ENCODE measurements around the gene CD276.
A peak's percentile ranks its signal among the peaks of the same experiment; 100 is the strongest.
"Not testable (repeated sequence)": the region's sequence is repeated elsewhere in the genome, so short reads cannot be mapped to it uniquely, and the experiment has no call there.

CD276 gene

DNA sequence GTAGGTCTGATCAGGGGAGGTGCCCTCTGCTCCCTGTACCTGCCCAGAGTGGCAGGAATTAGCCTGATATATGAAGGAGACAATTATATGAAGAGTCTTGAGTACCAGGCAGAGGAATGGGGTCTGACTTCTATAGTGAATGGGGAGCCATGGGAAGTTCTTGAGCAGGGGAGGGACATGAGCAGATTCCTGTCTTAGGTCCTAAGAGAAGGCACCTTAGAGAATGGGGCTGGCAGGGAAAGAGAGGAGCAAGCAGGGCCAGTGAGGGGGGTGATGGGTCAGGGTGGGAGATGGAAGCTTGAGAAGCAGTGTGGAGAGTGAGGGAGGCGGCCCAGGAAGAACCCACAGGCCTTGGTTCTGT lies 12.4 kb downstream of the CD276 start:
- H3K27ac Mint-ChIP-seq, result peak overlapping the region; percentile 82
- peak overlapping the region; percentile 56 for H3K4me3 Mint-ChIP-seq

DNA sequence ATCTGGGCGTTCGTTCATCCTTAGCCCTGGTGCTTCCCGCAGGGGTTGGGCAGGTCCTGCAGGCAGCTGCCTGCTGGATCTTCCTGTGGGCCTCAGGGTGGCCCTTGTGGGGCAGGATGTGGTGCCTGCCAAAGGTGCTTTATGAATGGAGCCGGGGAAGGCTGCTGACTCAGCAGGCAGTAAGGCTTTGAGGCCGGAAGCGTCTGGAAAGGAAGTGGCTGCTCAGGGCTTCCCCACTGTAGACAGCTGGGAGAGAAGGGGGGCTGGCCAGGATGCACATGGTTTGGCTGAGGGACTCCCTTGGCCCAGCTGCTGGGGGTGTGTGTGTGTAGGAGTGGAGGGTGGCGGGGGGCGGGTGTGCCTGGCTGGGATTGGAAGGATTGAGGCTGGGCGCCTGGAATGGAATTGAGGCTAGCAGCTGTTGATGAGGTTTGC lies 12.9 kb downstream of the CD276 start:
- Mint-ChIP-seq H3K36me3 (ENCODE audit: low read depth) (no peaks in the 10 kb centered on the region), H3K9me3 (no peaks in the 10 kb centered on the region), H3K27me3 (peaks cover 61% of the 10 kb centered on the region), H3K4me3 (peak overlapping the region; percentile 56), H3K4me1 (ENCODE audit: low read depth) (peaks cover 38% of the 10 kb centered on the region), H3K27ac (peak overlapping the region; percentile 82)

More for the DNA sequence above, 12.4 kb downstream of the CD276 start:
- H3K27me3 Mint-ChIP-seq, result peaks cover 61% of the 10 kb centered on the region
- peaks cover 38% of the 10 kb centered on the region for H3K4me1 Mint-ChIP-seq (ENCODE audit: low read depth)
- no peaks in the 10 kb centered on the region for H3K9me3 Mint-ChIP-seq
- H3K36me3 Mint-ChIP-seq (ENCODE audit: low read depth), result no peaks in the 10 kb centered on the region

DNA sequence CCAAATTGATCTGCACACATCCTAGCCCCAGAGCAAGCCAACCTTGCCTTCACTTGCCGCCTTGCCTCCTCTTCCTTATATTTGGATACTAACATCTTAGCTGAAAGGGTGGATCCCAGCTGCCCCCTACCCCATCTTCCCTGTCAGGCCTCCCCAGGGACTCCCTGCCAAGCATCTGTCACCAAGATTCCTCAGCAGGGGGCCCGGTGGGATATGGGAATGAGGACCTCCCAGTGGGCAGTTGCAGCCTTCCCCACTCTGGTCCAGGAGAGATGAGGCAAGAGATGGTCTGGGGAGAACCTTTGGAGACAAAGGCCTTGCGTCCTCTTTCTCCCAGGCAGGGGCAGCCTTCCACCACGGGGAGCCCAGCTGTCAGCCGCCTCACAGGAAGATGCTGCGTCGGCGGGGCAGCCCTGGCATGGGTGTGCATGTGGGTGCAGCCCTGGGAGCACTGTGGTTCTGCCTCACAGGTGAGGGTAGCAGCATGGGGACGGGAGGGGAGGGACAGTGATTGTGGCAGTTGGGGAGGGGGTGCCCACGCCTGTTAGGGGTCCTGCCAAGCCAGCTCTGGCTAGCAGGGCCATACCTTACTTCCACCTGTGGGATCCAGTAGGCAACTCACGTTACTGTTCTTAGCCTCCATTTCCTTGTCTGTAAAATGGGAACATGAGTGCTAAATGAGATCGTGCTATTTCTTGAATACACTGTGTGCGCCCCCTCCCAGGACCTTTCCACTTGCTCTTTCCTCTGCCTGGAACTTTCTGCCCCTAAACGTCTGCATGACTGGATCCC lies 15.3 kb downstream of the CD276 start:
- Mint-ChIP-seq H3K27me3 (peaks cover 44% of the 10 kb centered on the region), H3K36me3 (ENCODE audit: low read depth) (no peaks in the 10 kb centered on the region), H3K9me3 (no peaks in the 10 kb centered on the region), H3K4me3 (no peak overlapping the region), H3K4me1 (ENCODE audit: low read depth) (peaks cover 32% of the 10 kb centered on the region), H3K27ac (no peak overlapping the region)

DNA sequence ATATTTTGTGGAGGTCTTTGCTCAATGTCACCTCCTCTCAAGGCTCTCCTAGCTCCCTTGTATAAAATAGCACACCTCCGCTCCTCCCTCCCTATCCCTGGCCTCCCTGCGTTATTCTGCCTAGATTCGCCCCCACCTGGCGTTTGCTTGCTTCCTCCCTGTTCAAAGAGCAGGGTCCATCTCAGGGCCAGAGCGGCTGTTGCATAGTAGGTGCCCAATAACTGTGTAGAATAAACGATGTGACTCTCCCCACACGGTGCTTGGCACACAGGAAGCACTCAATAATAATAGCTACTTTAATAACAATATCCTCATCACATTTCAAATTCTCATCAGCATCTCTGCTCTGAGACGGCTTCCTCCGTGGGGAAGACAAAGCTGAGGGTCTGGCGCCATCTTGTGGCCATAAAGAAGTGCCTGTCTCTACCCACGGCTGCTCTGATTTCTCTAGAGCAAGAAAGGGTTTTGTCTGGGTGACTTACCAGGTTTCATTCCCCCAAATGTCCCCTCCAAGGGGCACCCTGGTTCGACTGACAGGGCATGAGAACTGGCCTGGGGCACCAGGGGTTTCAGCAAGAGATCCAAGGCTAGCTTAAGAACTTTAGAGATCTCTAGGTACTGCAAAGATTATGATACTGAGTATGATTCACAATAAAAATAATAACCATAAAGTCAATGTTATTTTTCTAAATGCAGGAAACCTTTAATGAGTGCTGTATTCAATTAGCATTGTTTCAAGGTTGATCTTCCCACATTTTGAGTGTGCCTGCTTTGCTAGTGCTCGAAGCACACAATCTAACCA lies 16.1 kb downstream of the CD276 start:
- H3K27ac Mint-ChIP-seq, result no peak overlapping the region
- no peaks in the 10 kb centered on the region for H3K36me3 Mint-ChIP-seq (ENCODE audit: low read depth)
- peaks cover 45% of the 10 kb centered on the region for H3K27me3 Mint-ChIP-seq
- H3K4me1 Mint-ChIP-seq (ENCODE audit: low read depth), result peaks cover 31% of the 10 kb centered on the region
- H3K4me3 Mint-ChIP-seq, result no peak overlapping the region
- no peaks in the 10 kb centered on the region for H3K9me3 Mint-ChIP-seq

DNA sequence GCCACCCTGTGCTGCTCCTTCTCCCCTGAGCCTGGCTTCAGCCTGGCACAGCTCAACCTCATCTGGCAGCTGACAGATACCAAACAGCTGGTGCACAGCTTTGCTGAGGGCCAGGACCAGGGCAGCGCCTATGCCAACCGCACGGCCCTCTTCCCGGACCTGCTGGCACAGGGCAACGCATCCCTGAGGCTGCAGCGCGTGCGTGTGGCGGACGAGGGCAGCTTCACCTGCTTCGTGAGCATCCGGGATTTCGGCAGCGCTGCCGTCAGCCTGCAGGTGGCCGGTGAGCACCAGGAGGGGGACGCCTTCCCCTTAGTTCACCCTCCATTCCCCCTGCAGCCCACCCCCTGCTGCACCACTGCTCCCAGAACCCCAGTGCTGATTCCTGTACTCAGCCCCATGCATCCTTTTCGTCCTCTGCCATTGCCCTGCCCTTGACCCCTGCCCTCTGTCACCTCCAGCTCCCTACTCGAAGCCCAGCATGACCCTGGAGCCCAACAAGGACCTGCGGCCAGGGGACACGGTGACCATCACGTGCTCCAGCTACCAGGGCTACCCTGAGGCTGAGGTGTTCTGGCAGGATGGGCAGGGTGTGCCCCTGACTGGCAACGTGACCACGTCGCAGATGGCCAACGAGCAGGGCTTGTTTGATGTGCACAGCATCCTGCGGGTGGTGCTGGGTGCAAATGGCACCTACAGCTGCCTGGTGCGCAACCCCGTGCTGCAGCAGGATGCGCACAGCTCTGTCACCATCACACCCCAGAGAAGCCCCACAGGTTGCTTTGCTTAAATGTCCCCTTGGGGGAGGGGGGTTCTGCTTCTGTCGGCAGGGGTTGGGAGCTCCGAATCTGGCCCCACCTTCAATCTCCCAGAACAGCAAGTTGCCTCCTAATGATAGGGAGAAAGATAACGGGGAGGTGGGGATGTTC lies 18.4 kb downstream of the CD276 start:
- Mint-ChIP-seq H3K27me3 (peaks cover 36% of the 10 kb centered on the region), H3K4me1 (ENCODE audit: low read depth) (peaks cover 13% of the 10 kb centered on the region)
- H3K27ac Mint-ChIP-seq; H3K36me3 Mint-ChIP-seq (ENCODE audit: low read depth); H3K9me3 Mint-ChIP-seq; H3K4me3 Mint-ChIP-seq: not testable (repeated sequence)

DNA sequence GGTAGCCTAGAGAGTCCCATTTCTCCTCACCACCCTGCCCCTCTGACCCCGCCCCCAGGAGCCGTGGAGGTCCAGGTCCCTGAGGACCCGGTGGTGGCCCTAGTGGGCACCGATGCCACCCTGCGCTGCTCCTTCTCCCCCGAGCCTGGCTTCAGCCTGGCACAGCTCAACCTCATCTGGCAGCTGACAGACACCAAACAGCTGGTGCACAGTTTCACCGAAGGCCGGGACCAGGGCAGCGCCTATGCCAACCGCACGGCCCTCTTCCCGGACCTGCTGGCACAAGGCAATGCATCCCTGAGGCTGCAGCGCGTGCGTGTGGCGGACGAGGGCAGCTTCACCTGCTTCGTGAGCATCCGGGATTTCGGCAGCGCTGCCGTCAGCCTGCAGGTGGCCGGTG lies 19.4 kb downstream of the CD276 start:
- H3K4me1 Mint-ChIP-seq (ENCODE audit: low read depth); H3K9me3 Mint-ChIP-seq; H3K27ac Mint-ChIP-seq; H3K36me3 Mint-ChIP-seq (ENCODE audit: low read depth); H3K4me3 Mint-ChIP-seq: not testable (repeated sequence)
- H3K27me3 Mint-ChIP-seq, result peaks cover 34% of the 10 kb centered on the region

DNA sequence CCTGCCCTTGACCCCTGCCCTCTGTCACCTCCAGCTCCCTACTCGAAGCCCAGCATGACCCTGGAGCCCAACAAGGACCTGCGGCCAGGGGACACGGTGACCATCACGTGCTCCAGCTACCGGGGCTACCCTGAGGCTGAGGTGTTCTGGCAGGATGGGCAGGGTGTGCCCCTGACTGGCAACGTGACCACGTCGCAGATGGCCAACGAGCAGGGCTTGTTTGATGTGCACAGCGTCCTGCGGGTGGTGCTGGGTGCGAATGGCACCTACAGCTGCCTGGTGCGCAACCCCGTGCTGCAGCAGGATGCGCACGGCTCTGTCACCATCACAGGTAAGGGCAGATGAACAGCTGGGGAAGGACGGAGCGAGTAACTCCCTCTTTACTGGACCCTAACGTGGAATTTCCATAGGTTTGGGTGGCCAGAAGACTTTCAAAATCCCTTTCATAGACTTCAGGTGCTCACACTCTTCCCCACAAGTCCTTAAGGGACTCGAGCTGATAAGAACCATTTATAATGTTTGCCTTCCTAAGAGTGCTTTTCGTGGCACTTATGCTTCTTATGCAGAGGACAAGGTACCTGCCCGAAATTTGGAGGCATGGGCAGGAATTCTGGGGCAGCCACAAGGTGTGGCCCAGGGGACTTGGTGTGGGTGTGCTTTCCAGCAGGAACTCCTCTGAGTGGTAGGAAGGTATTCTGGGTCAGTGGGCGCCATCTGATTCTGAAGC lies 20.1 kb downstream of the CD276 start:
- not testable (repeated sequence) for H3K9me3 Mint-ChIP-seq; H3K4me3 Mint-ChIP-seq; H3K36me3 Mint-ChIP-seq (ENCODE audit: low read depth); H3K27ac Mint-ChIP-seq; H3K4me1 Mint-ChIP-seq (ENCODE audit: low read depth)
- peaks cover 34% of the 10 kb centered on the region for H3K27me3 Mint-ChIP-seq

DNA sequence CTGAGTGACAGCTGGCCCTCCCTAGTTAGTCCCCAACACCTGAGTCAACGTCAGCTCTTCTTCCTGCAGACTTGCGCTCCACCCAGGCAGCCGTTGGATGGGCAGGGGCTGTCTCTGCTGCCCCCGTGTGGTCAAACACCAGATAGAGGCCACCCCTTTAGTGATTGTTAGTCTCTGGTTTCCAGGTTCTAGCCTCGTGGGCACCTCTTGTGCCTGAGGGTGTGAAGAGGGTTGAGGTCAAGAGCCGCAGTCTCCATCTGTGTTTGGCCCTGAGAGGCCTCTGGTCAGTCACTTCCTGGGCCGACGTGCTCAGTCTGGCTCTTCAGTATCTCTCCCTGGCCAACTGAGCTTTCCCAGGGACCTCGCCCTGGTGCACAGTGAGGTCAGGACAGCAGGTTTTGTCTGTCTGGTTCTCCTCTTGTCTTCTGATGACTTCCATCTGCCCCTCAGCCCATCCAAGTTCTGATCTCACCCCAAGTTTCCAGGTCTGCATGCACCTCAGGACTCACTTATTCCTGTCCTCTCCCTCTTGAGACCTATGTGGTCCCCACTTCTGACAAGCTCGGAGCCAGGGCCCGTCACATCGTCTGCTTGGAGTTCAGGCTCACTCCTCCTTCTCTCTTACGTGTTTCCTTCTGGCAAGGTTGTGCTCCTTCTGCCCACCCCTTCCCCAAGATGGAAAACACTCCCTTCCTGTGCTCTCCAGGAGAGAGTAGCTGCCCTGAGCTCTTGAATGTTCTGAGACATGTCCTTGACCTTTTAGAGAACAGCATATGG lies 20.9 kb downstream of the CD276 start:
- Mint-ChIP-seq H3K27me3 (peaks cover 29% of the 10 kb centered on the region), H3K9me3 (no peaks in the 10 kb centered on the region), H3K4me3 (no peak overlapping the region), H3K4me1 (ENCODE audit: low read depth) (no peaks in the 10 kb centered on the region), H3K36me3 (ENCODE audit: low read depth) (no peaks in the 10 kb centered on the region), H3K27ac (no peak overlapping the region)

DNA sequence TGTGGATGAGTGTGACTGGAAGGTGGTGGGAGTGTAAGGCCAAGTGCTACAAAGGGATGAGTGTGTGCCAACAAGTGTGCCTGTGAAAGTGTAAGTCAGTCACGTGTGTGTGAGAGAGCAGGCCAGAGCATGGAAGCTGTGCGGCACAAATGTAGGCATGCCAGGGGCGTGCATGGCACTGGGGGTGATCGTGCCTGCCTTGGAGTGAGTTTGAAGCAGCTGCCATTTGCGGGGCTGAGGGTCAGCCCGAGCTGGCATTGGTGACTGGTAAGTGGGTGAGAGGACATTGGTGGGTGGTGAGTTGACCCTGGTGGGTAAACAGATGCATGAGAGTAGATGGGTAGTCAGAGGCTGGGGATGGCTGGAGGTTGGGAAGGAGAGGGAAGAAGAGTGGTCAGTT lies 24.5 kb downstream of the CD276 start:
- peaks cover 22% of the 10 kb centered on the region for H3K27me3 Mint-ChIP-seq
- H3K9me3 Mint-ChIP-seq, result no peaks in the 10 kb centered on the region
- no peak overlapping the region for H3K27ac Mint-ChIP-seq
- H3K36me3 Mint-ChIP-seq (ENCODE audit: low read depth), result no peaks in the 10 kb centered on the region
- H3K4me3 Mint-ChIP-seq, result no peak overlapping the region
- H3K4me1 Mint-ChIP-seq (ENCODE audit: low read depth), result no peaks in the 10 kb centered on the region

DNA sequence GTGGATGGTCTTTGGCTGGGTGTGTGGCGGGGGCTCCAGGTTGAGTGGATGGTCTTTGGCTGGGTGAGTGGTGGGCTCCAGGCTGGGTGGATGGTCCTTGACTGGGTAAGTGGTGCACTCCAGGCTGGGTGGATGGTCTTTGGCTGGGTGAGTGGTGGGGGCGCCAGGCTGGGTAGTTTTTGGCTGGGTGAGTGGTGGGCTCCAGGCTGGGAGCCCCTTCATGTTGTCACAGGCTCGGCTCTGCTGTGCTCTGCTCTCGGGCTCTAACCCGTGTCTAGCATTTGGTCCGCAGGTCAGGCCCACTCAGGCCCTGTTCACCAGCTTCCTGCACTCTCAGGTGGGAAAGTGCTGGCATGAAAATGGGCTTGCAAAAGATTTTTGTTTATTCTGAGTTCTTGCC lies 25.1 kb downstream of the CD276 start:
- H3K9me3 Mint-ChIP-seq, result no peaks in the 10 kb centered on the region
- H3K4me1 Mint-ChIP-seq (ENCODE audit: low read depth), result no peaks in the 10 kb centered on the region
- no peak overlapping the region for H3K4me3 Mint-ChIP-seq
- no peak overlapping the region for H3K27ac Mint-ChIP-seq
- H3K36me3 Mint-ChIP-seq (ENCODE audit: low read depth), result no peaks in the 10 kb centered on the region
- H3K27me3 Mint-ChIP-seq, result peaks cover 22% of the 10 kb centered on the region

DNA sequence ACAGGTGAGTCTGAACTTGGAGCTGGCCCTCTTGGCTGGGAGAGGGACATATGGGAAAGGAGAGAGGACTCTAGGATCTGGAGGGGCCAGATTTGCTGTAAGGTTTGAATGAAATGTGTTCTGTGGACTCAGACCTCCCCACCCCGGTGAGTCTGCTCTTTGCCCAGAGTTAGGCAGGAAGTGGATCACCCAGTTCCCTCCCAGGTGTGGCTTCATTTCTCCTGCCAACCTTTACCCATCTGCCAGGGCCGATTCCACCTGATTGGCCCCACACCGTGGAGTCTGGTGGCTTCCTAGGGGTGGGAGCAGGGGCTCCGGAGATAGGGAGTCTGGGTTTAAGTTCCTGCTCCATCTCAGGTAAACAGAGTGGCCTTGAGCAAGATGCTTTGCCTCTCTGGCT lies 25.5 kb downstream of the CD276 start:
- Mint-ChIP-seq H3K27ac (no peak overlapping the region), H3K4me3 (no peak overlapping the region), H3K27me3 (peaks cover 20% of the 10 kb centered on the region), H3K9me3 (no peaks in the 10 kb centered on the region), H3K4me1 (ENCODE audit: low read depth) (no peaks in the 10 kb centered on the region), H3K36me3 (ENCODE audit: low read depth) (no peaks in the 10 kb centered on the region)

DNA sequence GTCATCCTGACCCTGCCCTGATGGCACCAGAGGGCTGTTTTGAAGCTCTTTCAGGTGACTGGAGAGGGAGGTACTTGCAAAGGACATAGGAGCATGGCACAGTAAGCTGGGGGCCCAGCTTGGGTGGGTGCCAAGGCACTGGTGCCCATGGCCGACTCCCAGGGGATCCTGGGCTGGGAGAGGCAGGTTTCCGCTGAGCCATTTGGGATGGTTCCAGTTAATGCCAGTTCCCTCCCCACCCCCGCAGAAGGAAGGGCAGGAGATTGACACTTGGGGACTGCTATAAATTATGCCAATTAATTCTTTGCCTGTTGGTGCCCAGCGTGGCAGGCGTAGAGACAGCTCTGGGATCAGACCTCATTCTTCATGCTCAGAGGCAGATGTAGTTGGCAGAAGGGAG lies 26.1 kb downstream of the CD276 start:
- Mint-ChIP-seq H3K27ac (no peak overlapping the region), H3K36me3 (ENCODE audit: low read depth) (no peaks in the 10 kb centered on the region), H3K9me3 (no peaks in the 10 kb centered on the region), H3K4me1 (ENCODE audit: low read depth) (no peaks in the 10 kb centered on the region), H3K4me3 (no peak overlapping the region), H3K27me3 (peaks cover 13% of the 10 kb centered on the region)

DNA sequence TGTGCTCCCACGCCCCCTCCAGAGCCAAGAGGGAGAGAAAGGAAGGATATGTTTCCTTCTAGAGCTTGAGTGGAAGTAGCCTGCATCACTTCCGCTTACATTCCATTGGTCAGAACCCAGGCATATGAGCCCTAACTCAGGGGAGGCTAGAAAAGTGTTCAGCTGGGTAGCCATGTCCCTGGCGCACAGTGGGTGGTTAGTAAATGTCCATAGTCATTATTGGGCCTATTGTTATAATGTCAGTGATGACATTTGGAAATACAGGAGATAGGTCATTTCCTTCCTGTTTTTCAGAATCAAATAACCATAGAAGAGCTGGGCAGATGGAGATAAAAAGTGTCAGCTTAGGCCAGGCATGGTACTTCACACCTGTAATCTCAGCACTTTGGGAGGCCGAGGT lies 27.3 kb downstream of the CD276 start:
- no peak overlapping the region for H3K27ac Mint-ChIP-seq
- H3K4me3 Mint-ChIP-seq, result no peak overlapping the region
- no peaks in the 10 kb centered on the region for H3K9me3 Mint-ChIP-seq
- no peaks in the 10 kb centered on the region for H3K4me1 Mint-ChIP-seq (ENCODE audit: low read depth)
- H3K27me3 Mint-ChIP-seq, result peaks cover 11% of the 10 kb centered on the region
- H3K36me3 Mint-ChIP-seq (ENCODE audit: low read depth), result no peaks in the 10 kb centered on the region

DNA sequence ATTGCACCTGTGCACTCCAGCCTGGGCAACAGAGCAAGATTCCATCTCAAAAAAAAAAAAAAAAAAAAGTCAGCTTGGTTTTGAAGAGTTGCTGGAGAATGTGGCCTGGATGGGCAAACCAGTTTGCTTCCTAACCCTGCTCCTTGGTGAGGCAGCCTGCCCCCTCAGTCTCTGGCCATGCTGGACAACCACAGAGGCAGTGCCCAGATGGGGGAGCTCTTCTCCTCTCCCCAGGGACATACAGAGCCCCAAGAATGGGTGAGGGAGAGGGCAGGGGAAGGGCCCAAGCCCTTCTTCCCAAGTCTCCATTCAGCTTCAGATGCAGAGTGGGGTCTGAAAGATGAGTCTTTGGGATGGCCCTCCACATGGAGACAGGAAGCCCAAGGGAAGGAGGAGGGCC lies 27.9 kb downstream of the CD276 start:
- Mint-ChIP-seq H3K36me3 (ENCODE audit: low read depth) (no peaks in the 10 kb centered on the region), H3K4me3 (no peak overlapping the region), H3K27me3 (peaks cover 11% of the 10 kb centered on the region), H3K27ac (no peak overlapping the region), H3K4me1 (ENCODE audit: low read depth) (no peaks in the 10 kb centered on the region), H3K9me3 (no peaks in the 10 kb centered on the region)
